RWPE2 (cell line): ENCODE data around the gene STRADA.

Experiments used
- ATAC-seq: fragments of 200-7000 bp; cut with Tn5 transposase; 3 replicates; pipeline ENCODE4 v1.9.1; 2021; ENCODE audit warnings: low read depth
- DNase-seq: peaks from one replicate; pipeline ENCODE4 v3.0.0-alpha.2; 2020; ENCODE audit warnings: low spot score
- H3K27ac ChIP-seq: fragments of 450-650 bp; 2 replicates; pipeline ENCODE4 v1.5.1; 2017; ENCODE audit warnings: mild to moderate bottlenecking; ENCODE audit not compliant: poor library complexity, severe bottlenecking
- H3K27me3 ChIP-seq: fragments of 250-450 bp; sonication (Bioruptor Pico); 2 replicates; pipeline ENCODE4 v1.5.1; 2021; ENCODE audit warnings: mild to moderate bottlenecking, moderate library complexity; ENCODE audit not compliant: insufficient read depth, poor library complexity, severe bottlenecking
- H3K36me3 ChIP-seq: fragments of 250-450 bp; sonication (Bioruptor Pico); 2 replicates; pipeline ENCODE4 v1.5.1; 2020; ENCODE audit warnings: low read depth, mild to moderate bottlenecking, moderate library complexity
- H3K4me1 ChIP-seq: fragments of 250-450 bp; sonication (Bioruptor Pico); 2 replicates; pipeline ENCODE4 v1.5.1; 2021; ENCODE audit warnings: mild to moderate bottlenecking, moderate library complexity; ENCODE audit not compliant: insufficient read depth, poor library complexity, severe bottlenecking
- H3K4me3 ChIP-seq: fragments of 250-450 bp; sonication (Bioruptor Pico); 2 replicates; pipeline ENCODE4 v1.5.1; 2021; ENCODE audit warnings: mild to moderate bottlenecking, moderate library complexity; ENCODE audit not compliant: severe bottlenecking
- H3K9me3 ChIP-seq: fragments of 250-450 bp; sonication (Bioruptor Pico); 2 replicates; pipeline ENCODE4 v1.5.1; 2021; ENCODE audit warnings: mild to moderate bottlenecking, moderate library complexity; ENCODE audit not compliant: severe bottlenecking
- TF ChIP-seq, protein P1 (sequence below): fragments of 450-650 bp; IDR thresholded peaks from one replicate; pipeline ENCODE4 v1.5.1; 2017; ENCODE audit warnings: mild to moderate bottlenecking, moderate library complexity; ENCODE audit not compliant: poor library complexity, severe bottlenecking

The STRADA gene

DNA sequence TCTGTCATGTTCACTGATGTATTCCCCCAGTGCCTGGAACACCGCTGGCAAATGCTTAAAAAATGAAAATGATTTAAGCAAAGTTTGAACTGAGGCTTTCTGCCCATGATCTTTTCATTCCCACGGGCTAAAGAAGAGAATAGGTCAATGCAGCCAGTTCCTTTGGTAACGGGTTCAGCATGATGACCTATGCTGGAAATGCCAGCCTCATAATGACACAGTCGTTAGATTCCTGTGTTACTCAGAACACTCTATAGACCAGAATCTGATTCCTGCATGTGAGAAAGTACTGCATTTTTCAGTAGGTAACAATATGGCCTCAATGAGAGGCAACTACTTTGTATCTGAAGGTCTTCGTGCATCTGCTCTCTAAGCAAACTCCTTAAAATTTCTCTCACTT is 22.6 kb downstream of the STRADA start:
- no peak for ATAC-seq

DNA sequence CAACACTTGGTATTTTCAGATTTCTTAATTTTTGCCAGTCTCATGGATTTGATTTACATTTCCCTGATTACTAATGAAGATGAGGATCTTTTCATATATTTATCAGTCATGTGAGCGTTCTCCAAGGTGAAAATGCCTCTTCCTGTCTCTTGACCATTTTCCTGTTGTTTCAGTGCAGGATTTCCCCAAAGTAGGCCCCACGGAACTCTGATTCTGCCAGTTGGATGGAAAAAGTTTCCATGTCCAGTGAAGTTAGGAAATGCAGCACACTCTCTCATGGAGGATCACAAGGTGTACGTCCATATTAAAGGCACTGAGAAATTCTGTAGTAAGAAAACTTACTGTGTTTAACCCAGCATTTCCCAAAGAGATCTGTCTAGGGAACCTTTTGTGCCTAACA is 25.2 kb downstream of the STRADA start:
- Histone ChIP-seq H3K9me3 (no peaks in the 10 kb centered on the region), H3K4me1 (no peaks in the 10 kb centered on the region), H3K27me3 (no peaks in the 10 kb centered on the region), H3K27ac (no peak overlapping the region), H3K4me3 (no peak overlapping the region), H3K36me3 (peaks cover 20% of the 10 kb centered on the region)
- TF ChIP-seq, protein P1, sequence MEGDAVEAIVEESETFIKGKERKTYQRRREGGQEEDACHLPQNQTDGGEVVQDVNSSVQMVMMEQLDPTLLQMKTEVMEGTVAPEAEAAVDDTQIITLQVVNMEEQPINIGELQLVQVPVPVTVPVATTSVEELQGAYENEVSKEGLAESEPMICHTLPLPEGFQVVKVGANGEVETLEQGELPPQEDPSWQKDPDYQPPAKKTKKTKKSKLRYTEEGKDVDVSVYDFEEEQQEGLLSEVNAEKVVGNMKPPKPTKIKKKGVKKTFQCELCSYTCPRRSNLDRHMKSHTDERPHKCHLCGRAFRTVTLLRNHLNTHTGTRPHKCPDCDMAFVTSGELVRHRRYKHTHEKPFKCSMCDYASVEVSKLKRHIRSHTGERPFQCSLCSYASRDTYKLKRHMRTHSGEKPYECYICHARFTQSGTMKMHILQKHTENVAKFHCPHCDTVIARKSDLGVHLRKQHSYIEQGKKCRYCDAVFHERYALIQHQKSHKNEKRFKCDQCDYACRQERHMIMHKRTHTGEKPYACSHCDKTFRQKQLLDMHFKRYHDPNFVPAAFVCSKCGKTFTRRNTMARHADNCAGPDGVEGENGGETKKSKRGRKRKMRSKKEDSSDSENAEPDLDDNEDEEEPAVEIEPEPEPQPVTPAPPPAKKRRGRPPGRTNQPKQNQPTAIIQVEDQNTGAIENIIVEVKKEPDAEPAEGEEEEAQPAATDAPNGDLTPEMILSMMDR, result no peak
- ATAC-seq (no peak), DNase-seq (no peak)

More for the DNA sequence above, 22.6 kb downstream of the STRADA start:
- Histone ChIP-seq H3K4me3 (no peak overlapping the region), H3K36me3 (peaks cover 28% of the 10 kb centered on the region), H3K4me1 (no peaks in the 10 kb centered on the region), H3K27me3 (no peaks in the 10 kb centered on the region), H3K9me3 (no peaks in the 10 kb centered on the region), H3K27ac (no peak overlapping the region)
- no peak for DNase-seq
- TF ChIP-seq, protein P1, result no peak

DNA sequence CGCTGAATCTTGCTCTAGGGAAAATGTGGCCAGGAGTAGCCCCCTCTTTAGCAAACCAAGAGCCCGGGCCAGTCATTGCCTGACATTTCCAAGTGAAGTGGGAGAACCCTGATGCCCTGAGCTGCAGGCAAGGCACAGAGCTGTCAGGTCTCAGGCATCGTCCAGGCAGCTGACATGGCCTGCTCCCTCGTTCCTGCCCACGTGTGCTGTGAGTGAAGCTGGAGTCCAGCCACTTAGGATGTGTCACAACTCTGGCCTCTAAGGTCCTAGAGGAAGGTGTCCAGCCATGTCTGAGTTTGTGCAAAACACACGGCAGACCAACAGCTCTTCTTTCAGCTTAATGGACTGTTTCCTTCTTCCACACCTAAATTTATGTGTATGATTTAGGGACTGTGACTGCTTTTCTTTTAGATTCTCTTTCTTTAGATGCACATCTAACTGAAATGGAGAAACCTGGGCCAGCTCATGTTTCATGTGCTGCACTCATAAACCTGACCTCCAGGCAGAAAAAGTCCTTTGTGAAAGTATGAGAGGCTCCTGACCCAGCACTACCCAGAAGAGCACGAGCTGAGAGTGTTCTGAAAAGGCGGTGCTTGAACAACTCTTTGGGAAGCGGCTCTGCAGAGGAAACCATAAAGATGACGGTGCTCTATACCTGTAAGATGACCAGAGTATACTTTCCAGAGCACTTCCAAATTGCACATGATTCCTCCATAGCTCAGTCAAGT is 26.9 kb downstream of the STRADA start:
- no peak overlapping the region for H3K27ac ChIP-seq
- DNase-seq (no peak), ATAC-seq (no peak)
- no peaks in the 10 kb centered on the region for H3K9me3 ChIP-seq
- TF ChIP-seq, protein P1, result no peak
- H3K36me3 ChIP-seq, result peaks cover 29% of the 10 kb centered on the region
- H3K27me3 ChIP-seq, result no peaks in the 10 kb centered on the region
- no peak overlapping the region for H3K4me3 ChIP-seq
- no peaks in the 10 kb centered on the region for H3K4me1 ChIP-seq

DNA sequence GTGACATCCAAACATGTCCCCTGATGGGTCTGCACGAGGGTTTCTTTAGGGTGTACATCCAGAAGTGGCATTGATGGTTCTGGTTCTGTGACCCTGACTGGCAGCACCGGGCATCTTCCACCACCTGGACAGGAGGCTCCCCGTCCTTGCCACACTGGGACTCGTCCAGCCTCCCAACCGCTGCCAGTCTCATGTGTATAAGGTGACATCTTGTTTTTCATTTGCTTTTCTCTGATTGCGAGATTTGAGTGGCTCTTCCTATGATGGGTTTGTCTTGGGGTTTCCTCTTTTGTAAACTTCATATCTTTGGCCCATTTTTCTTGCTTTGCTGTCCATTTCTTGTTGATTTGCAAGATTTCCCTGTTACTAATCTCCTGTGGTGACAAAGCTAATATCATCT is 32.5 kb downstream of the STRADA start:
- no peaks in the 10 kb centered on the region for H3K27me3 ChIP-seq
- H3K4me3 ChIP-seq, result no peak overlapping the region
- no peaks in the 10 kb centered on the region for H3K9me3 ChIP-seq
- TF ChIP-seq, protein P1, result no peak
- ATAC-seq, result no peak
- peaks cover 25% of the 10 kb centered on the region for H3K36me3 ChIP-seq
- DNase-seq, result no peak
- no peaks in the 10 kb centered on the region for H3K4me1 ChIP-seq
- H3K27ac ChIP-seq, result no peak overlapping the region

DNA sequence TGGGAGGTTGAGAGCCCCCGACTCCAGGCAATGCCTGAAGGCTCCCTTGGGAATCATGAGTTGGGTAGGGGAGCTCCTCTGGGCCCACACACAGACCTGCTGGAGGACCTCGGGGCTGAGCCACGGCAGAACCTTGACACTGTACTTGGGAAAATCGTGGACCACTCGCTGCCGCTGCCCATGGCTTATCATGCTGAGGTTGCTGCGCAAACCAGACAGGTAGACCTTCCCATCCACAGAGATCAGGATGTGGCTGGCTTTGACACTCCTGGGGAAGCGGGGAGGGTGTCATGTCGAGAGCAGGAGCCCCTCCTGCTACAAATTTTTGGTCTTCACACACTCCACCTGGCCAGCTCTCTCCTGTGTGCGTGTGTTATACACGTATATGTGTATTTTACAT is 34.4 kb downstream of the STRADA start:
- H3K4me3 ChIP-seq, result no peak overlapping the region
- H3K36me3 ChIP-seq, result peaks cover 19% of the 10 kb centered on the region
- no peak overlapping the region for H3K27ac ChIP-seq
- no peaks in the 10 kb centered on the region for H3K9me3 ChIP-seq
- H3K4me1 ChIP-seq, result no peaks in the 10 kb centered on the region
- DNase-seq, result no peak
- TF ChIP-seq, protein P1, result no peak
- no peak for ATAC-seq
- no peaks in the 10 kb centered on the region for H3K27me3 ChIP-seq
